Duodenal mucosa (tissue), 2 donors: ENCODE data around the gene MPP2.
"Not testable (repeated sequence)": the region's sequence is repeated elsewhere in the genome, so short reads cannot be mapped to it uniquely, and the experiment has no call there.

Experiments
- H3K27ac ChIP-seq: one replicate; pipeline ENCODE4 v1.7.0; 2013; ENCODE audit warnings: low read depth, low read length
- H3K27me3 ChIP-seq, 2 donors: one replicate each; pipeline ENCODE4 v1.7.0; 2013; ENCODE audit warnings: low read length in 2 of 2, control low read depth in 1 of 2; ENCODE audit not compliant: insufficient read depth in 2 of 2, control insufficient read depth in 1 of 2
- H3K36me3 ChIP-seq, 2 donors: one replicate each; pipeline ENCODE4 v1.7.0; 2013; ENCODE audit warnings: low read length in 2 of 2, control low read depth in 1 of 2; ENCODE audit not compliant: insufficient read depth in 2 of 2, control insufficient read depth in 1 of 2
- H3K4me1 ChIP-seq, 2 donors: one replicate each; pipeline ENCODE4 v1.7.0; 2013; ENCODE audit warnings: low read length in 2 of 2, control low read depth in 1 of 2; ENCODE audit not compliant: insufficient read depth in 2 of 2, control insufficient read depth in 1 of 2
- H3K4me3 ChIP-seq, 2 donors: one replicate each; pipeline ENCODE4 v1.7.0; 2013; ENCODE audit warnings: low read length in 2 of 2, low read depth in 1 of 2
- H3K9ac ChIP-seq, 2 donors: one replicate each; pipeline ENCODE4 v1.7.0; 2013; ENCODE audit warnings: low read length in 2 of 2, low read depth in 1 of 2
- H3K9me3 ChIP-seq, 2 donors: one replicate each; pipeline ENCODE4 v1.7.0; 2013; ENCODE audit warnings: low read length in 2 of 2, control low read depth in 1 of 2; ENCODE audit not compliant: control insufficient read depth in 1 of 2

Gene MPP2

DNA sequence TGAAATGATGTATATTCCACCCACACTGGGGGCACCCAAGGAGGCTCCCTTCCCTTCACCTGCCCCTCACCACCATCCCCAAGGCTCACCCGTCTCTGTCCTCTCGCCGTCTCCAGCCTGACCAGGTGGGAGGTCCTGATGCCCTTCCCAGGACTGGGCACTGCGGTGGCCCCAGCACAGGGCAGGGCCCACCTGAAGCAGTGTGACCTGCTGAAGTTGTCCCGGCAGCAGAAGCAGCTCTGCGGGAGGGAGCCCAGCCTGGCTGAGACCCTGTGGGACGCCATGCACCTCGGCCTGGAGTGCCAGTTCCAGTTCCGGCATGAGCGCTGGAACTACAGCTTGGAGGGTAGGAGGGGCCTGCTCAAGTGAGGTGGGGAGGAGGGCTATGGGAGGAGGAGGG is 25.0 kb upstream of the MPP2 start:
- Histone ChIP-seq H3K9ac (no peak overlapping the region), H3K27ac (no peak overlapping the region), H3K9me3 (no peaks in the 10 kb centered on the region), H3K36me3 (no peaks in the 10 kb centered on the region), H3K27me3 (no peaks in the 10 kb centered on the region), H3K4me3 (no peak overlapping the region), H3K4me1 (peaks cover 1 to 12% of the 10 kb centered on the region in 2 donors)

DNA sequence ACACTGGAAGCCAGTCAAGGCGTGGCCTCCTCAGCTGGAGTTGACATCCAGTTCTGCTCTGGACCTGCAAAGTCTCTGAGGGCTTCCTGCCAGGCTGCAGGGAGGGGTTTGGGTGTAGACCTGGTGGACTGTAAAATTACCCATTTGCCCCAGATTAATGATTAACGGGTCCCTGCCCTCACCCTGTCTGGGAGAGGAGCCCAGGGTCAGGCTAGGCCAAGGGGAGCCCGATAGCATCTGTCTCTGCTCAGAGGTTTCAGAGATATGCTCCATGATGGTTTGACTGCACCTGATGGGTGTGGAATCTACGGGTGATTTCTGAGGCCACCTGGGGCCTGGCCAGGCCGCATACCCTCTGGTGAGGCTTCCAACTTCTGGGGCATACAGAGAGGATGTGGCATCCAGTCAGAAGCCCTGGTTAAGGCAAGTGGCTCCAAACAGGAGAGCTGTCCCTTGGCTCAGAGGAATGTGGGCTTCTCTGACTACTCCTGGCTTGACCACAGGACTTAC is 23.8 kb upstream of the MPP2 start:
- no peak overlapping the region for H3K4me3 ChIP-seq
- no peaks in the 10 kb centered on the region for H3K36me3 ChIP-seq
- H3K27ac ChIP-seq = no peak overlapping the region
- H3K27me3 ChIP-seq = peaks cover 3 to 6% of the 10 kb centered on the region in 2 donors
- H3K9ac ChIP-seq = no peak overlapping the region
- peaks cover 6 to 20% of the 10 kb centered on the region in 2 donors for H3K4me1 ChIP-seq
- no peaks in the 10 kb centered on the region for H3K9me3 ChIP-seq

DNA sequence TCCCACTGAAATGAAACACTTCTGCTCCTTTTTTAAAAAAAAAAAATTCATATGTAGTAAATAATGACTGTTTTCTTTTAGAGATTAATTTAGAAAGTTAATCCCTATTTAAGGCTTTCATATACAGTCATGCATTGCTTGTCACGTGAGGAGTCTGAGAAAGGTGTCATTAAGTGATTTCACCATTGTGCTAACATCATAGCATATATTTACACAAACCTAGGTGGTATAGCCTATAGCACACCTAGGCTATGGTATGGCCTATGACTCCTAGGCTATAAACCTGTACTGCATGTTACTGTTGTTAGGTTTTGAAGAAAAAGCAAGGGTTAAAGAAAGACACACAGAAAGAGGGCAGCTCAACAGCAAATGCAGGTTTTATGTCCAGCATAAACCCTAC is 21.3 kb upstream of the MPP2 start:
- Histone ChIP-seq H3K27ac (no peak overlapping the region), H3K36me3 (no peaks in the 10 kb centered on the region), H3K9ac (no peak overlapping the region), H3K4me1 (peaks cover 6 to 20% of the 10 kb centered on the region in 2 donors), H3K4me3 (no peak overlapping the region), H3K9me3 (no peaks in the 10 kb centered on the region), H3K27me3 (peaks cover 5 to 6% of the 10 kb centered on the region in 2 donors)

DNA sequence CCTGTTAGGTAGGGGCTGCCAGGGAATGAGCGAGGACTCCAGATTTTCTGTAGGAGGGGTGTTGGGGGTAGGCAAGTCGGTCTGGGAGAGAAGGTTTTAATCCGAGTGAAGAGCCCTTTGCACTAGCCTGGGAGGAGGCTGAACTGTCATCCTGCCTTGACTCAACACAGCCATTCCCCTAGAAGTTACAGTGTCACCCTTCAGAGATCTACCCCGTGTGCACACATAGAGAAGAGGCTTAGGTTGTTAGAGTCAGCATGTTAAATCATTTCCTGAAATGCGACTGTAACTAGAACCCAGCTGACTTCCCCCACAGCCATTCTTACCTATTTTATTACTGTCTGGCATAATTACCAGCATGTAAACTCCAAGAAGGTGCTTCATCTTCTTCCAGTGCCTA is 20.6 kb upstream of the MPP2 start:
- not testable (repeated sequence) for H3K4me3 ChIP-seq, H3K27ac ChIP-seq

DNA sequence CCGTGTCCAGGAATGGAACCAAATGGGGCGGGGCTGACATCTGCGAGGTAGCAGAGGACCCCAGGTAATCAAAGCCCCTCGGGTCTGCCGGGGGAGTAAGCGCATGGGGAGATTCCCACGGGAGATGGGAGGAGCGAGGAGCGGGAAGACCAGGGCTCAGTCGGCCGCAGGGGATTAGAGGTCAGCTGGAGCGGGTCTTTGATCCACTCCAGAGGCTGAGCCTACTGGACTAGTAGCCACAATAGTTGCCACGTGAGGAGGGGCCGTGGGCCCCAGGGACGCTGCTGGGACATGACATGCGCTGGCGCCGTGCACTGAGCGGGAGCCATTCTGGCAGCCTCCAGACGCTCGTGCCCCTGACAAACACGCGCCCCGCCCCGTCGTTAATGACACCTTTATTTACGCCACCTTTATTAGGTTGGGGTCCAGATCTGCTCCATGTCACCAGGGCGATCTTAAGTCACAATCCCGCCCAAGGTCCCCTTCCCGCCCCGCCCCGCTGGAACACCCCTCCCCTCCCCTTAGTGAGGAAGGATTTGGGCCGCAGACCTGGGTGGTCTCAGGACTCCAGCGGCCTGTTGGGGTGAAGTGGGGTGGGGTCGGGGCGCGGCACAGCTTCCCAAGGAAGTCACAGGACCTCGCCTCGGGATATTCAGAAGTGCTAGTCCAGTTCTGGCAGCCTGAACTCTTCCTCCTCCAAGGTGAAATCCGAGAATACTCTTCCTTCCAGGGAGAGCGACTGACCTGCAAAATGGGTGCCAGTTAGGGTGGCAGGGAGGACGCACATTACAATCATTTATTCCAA is 19.9 kb upstream of the MPP2 start:
- peaks cover 6 to 20% of the 10 kb centered on the region in 2 donors for H3K4me1 ChIP-seq

More for the DNA sequence above, 20.6 kb upstream of the MPP2 start:
- H3K9ac ChIP-seq, H3K27me3 ChIP-seq, H3K36me3 ChIP-seq, H3K9me3 ChIP-seq: not testable (repeated sequence)
- H3K4me1 ChIP-seq = peaks cover 6 to 20% of the 10 kb centered on the region in 2 donors

DNA sequence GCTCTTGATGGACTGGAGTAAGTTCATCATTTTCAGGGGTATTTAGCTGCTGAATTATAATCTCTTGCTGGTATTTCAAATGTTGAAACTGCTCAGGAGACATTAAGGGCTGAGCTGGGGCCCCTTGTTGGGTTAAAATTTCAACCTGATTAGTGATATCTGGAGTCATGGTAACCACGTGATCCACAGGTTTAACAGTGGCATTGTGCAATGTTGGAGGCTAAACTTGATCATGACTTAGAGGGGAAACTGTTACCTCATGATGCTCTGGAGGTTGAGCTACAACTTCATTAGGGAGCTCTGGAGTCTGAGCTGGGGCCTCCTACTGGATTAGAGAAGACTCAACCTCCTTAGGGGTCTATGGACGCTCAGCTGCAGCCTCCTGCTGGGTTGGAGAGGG is 17.2 kb upstream of the MPP2 start:
- Histone ChIP-seq H3K36me3 (no peaks in the 10 kb centered on the region), H3K27me3 (peaks cover 5 to 6% of the 10 kb centered on the region in 2 donors), H3K4me1 (peaks cover 6 to 14% of the 10 kb centered on the region in 2 donors), H3K4me3 (no peak overlapping the region), H3K27ac (no peak overlapping the region), H3K9ac (no peak overlapping the region), H3K9me3 (no peaks in the 10 kb centered on the region)

More for the DNA sequence above, 19.9 kb upstream of the MPP2 start:
- Histone ChIP-seq H3K27me3 (peaks cover 5 to 6% of the 10 kb centered on the region in 2 donors), H3K36me3 (no peaks in the 10 kb centered on the region), H3K4me3 (peak overlapping the region; percentile 41 to 54), H3K9me3 (no peaks in the 10 kb centered on the region), H3K9ac (peak overlapping the region in 1 of 2 donors; percentile 47), H3K27ac (no peak overlapping the region)

DNA sequence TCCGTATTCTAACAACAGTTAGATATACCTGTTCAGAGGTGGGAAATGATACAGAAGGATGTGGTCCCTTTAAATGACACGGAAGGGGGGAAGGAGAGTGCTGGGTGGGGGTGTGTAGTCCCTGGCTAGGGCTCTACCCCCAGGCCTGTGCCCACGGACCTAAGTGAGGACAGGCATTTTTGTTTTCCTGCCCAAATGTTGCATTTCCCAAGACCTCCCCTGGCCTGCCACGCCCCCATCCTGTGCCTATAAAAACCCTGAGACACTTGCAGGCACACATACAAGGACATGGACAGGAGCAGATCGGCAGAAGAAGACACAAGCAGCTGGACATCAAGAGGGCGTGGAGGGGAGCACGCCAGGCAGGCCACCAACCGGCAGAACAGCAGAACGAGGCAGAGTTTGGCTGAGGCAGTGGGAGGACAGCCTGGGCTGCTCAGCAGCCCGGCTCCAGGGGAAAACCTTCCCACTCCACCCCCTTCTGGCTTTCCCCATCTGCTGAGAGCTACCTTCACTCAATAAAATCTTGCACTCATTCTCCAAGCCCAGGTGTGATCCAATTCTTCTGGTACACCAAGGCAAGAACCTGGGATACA is 13.3 kb upstream of the MPP2 start:
- Histone ChIP-seq H3K4me1 (no peaks in the 10 kb centered on the region), H3K27ac (no peak overlapping the region), H3K36me3 (no peaks in the 10 kb centered on the region), H3K9me3 (no peaks in the 10 kb centered on the region), H3K27me3 (peaks cover 0 to 4% of the 10 kb centered on the region in 2 donors), H3K4me3 (no peak overlapping the region), H3K9ac (no peak overlapping the region)

DNA sequence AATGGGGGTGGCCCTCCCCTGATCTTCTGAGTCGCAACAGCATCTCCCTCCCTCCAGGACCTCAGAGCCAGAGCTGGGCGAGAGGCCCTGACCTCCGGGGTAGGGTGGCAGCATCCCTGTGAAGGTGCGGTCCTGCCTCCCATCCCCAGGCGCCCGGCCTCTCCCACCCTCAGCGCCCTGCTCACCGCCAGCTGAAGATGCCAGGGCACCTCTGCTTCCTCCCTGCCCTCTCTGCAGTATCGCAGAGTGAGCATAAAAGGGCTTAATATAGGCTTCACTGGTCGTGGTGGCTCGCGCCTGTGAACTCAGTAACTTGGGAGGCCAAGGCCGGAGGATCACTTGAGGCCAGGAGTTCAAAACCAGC is 10.7 kb upstream of the MPP2 start:
- Histone ChIP-seq H3K27ac (no peak overlapping the region), H3K9me3 (no peaks in the 10 kb centered on the region), H3K27me3 (peaks cover 4 to 12% of the 10 kb centered on the region in 2 donors), H3K4me3 (peak overlapping the region; percentile 48 to 58), H3K4me1 (no peaks in the 10 kb centered on the region), H3K36me3 (no peaks in the 10 kb centered on the region), H3K9ac (no peak overlapping the region)

DNA sequence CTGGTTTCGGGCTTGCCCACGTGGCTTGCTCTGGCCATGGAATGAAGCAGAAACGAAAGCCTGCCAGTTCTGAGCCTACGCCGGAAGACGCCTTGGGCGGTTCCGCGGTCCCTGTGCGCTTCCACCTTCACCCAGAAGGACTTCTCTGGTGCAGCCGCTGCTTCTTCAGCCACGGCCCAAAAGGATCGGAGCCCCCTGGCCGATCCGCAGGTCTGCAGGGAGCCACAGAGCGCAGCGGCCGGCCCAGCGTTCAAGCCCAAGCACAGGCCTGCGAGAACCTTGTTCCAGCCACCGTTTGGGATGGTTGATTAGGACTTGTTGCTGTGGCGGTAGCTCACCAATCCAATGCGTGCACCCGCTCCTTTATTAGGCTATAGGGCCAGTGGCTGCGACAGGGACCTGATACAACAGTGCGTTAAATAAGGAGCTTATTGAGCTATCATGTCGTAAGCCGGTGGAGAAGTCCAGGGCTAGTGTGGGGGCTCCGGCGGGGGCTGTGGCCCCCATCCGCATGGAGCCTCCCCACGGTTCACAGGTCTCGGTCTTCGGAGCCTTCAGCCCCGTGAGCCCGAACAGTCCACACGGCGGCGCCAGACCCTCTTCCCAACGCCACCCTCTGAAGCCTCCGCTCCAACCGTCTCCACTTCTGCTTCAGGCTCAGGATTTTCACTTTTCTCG is 10.2 kb upstream of the MPP2 start:
- H3K4me1 ChIP-seq = no peaks in the 10 kb centered on the region
- no peaks in the 10 kb centered on the region for H3K9me3 ChIP-seq
- H3K27me3 ChIP-seq = peaks cover 4 to 16% of the 10 kb centered on the region in 2 donors
- no peaks in the 10 kb centered on the region for H3K36me3 ChIP-seq
- H3K4me3 ChIP-seq = peak overlapping the region; percentile 48 to 58
- H3K27ac ChIP-seq = no peak overlapping the region
- H3K9ac ChIP-seq = peak overlapping the region; percentile 8 to 48

DNA sequence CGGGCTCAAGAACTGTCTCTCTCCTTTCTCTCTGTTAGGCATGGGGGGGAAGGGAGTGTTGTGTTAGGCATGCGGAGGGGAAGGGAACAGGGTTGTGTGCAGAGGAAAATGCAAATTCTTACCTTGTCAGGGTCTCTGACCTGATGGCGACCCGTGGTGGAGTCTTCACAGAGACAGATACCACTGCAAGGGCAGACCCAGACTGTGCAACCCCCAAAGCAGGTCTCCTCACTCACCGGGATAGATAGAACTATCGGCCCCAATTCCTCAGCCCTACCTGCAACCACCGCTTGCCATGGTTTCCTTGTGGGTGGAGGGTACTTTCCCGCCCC is 9.6 kb upstream of the MPP2 start:
- Histone ChIP-seq H3K27me3 (peaks cover 4 to 18% of the 10 kb centered on the region in 2 donors), H3K36me3 (no peaks in the 10 kb centered on the region), H3K9ac (peak overlapping the region in 1 of 2 donors; percentile 48), H3K27ac (no peak overlapping the region), H3K4me3 (peak overlapping the region; percentile 48 to 58), H3K4me1 (no peaks in the 10 kb centered on the region), H3K9me3 (no peaks in the 10 kb centered on the region)
